GM12873 (cell line): ENCODE results near the gene CCDC136.

Experiments
- TF ChIP-seq, protein P1 (sequence below): IDR thresholded peaks from 2 replicates; pipeline ENCODE4 v1.5.1; 2012; ENCODE audit warnings: low read depth, mild to moderate bottlenecking, moderate library complexity, low read length, control low read depth; ENCODE audit not compliant: insufficient read depth; ENCODE audit errors: missing control alignments

Gene CCDC136

GRCh38 chr7:128843938-128844621 lies 52.3 kb downstream of the CCDC136 start:
- TF ChIP-seq, protein P1, sequence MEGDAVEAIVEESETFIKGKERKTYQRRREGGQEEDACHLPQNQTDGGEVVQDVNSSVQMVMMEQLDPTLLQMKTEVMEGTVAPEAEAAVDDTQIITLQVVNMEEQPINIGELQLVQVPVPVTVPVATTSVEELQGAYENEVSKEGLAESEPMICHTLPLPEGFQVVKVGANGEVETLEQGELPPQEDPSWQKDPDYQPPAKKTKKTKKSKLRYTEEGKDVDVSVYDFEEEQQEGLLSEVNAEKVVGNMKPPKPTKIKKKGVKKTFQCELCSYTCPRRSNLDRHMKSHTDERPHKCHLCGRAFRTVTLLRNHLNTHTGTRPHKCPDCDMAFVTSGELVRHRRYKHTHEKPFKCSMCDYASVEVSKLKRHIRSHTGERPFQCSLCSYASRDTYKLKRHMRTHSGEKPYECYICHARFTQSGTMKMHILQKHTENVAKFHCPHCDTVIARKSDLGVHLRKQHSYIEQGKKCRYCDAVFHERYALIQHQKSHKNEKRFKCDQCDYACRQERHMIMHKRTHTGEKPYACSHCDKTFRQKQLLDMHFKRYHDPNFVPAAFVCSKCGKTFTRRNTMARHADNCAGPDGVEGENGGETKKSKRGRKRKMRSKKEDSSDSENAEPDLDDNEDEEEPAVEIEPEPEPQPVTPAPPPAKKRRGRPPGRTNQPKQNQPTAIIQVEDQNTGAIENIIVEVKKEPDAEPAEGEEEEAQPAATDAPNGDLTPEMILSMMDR, result no peak

DNA sequence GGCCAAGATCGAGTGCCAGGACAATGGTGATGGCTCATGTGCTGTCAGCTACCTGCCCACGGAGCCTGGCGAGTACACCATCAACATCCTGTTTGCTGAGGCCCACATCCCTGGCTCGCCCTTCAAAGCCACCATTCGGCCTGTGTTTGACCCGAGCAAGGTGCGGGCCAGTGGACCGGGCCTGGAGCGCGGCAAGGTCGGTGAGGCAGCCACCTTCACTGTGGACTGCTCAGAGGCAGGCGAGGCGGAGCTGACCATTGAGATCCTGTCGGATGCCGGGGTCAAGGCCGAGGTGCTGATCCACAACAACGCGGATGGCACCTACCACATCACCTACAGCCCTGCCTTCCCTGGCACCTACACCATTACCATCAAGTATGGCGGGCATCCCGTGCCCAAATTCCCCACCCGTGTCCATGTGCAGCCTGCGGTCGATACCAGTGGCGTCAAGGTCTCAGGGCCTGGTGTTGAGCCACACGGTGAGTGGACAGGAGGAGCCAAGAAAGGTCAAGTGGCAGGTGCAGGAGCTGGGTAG lies 53.1 kb downstream of the CCDC136 start:
- TF ChIP-seq, protein P1, result no peak

GRCh38 chr7:128845475-128845874 lies 53.7 kb downstream of the CCDC136 start:
- TF ChIP-seq, protein P1, result no peak

DNA sequence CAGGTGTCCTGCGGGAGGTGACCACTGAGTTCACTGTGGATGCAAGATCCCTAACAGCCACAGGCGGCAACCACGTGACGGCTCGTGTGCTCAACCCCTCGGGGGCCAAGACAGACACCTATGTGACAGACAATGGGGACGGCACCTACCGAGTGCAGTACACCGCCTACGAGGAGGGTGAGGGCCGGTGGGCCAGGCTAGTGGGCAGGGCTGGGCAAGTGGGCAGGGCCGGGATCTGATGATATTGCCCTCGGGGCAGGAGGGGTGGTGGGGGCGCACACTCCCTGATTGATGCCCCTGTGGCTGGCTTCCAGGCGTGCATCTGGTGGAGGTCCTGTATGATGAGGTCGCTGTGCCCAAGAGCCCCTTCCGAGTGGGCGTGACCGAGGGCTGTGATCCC lies 54.2 kb downstream of the CCDC136 start:
- TF ChIP-seq, protein P1, result no peak

DNA sequence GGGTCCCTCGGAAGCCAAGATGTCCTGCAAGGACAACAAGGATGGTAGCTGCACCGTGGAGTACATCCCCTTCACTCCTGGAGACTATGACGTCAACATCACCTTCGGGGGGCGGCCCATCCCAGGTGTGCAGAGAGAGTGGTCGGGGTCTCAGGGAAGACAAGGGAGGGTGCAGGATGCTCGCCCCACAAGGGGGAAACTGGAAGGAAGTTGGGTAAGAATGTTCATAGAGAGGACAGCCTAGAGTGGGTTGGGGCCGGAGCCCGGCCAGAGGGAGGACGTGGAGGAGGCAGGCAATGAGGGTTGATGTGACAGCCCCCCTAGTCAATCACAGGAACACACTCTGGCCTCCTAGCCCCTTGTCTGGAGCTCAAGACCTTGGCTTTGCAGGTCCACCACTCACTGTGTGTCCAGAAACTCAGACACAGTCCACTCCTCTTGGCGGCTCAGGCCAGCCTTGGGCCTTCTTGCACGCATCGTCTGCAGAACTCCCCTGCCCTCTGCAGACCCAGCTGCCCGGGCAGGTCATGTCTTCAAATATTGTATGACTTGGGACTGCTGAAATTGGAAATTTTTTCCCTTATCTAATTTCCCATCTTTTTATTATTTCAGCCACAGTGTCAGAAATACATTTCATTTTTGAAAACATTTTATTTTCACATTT lies 55.1 kb downstream of the CCDC136 start:
- TF ChIP-seq, protein P1, result no peak

GRCh38 chr7:128847721-128848211 lies 56.0 kb downstream of the CCDC136 start:
- TF ChIP-seq, protein P1, result no peak
